AG04450 (cell line): ENCODE results near the gene PPA1. TPM values are rescaled to one million over a fixed set of nuclear protein-coding genes. Genes with fewer than 3 reads are reported as not detected.

ENCODE experiments used
- CTCF ChIA-PET: fragments of 300-600, 350-600 bp; formaldehyde crosslinking; extraction: SDS; loops from one replicate; lab custom pipeline; 2022; ENCODE audit warnings: antibody characterized with exemption, inconsistent platforms; lab: Charles Lee
- POLR2A ChIA-PET: fragments of 350-600 bp; formaldehyde crosslinking; extraction: SDS; loops from one replicate; lab custom pipeline; 2021; ENCODE audit warnings: antibody characterized with exemption, inconsistent platforms; lab: Yijun Ruan, JAX
- DNase-seq: peaks from one replicate; pipeline ENCODE4 v3.0.0-alpha.2; 2011; ENCODE audit warnings: low read depth, low spot score
- H3K27ac ChIP-seq: one replicate; pipeline ENCODE4 v1.5.1; 2012; ENCODE audit warnings: low read depth, low read length, control low read depth
- H3K27me3 ChIP-seq: one replicate; pipeline ENCODE4 v1.6.0; 2012; ENCODE audit warnings: low read length; ENCODE audit not compliant: control insufficient read depth, insufficient read depth
- H3K4me3 ChIP-seq: 2 replicates; pipeline ENCODE4 v1.5.1; 2011; ENCODE audit warnings: mild to moderate bottlenecking, low read depth, low read length, control low read depth
- H3K9me3 ChIP-seq: 2 replicates; pipeline ENCODE4 v1.5.1; 2012; ENCODE audit warnings: low read length; ENCODE audit not compliant: control insufficient read depth, insufficient read depth
- polyA plus RNA-seq: library from polyadenylated mRNA; depleted of rRNA; stranded (reverse); fragments of >200 nt; gene quantifications from 2 replicates; pipeline ENCODE4 v1.2.3, GENCODE V29; 2011
- TF ChIP-seq, protein P1 (sequence below): IDR thresholded peaks from 2 replicates; pipeline ENCODE4 v1.5.1; 2011; ENCODE audit warnings: low read depth, low read length, control low read depth, inconsistent platforms

The PPA1 gene
- polyA plus RNA-seq, 1 experiment, result 227 TPM

DNA sequence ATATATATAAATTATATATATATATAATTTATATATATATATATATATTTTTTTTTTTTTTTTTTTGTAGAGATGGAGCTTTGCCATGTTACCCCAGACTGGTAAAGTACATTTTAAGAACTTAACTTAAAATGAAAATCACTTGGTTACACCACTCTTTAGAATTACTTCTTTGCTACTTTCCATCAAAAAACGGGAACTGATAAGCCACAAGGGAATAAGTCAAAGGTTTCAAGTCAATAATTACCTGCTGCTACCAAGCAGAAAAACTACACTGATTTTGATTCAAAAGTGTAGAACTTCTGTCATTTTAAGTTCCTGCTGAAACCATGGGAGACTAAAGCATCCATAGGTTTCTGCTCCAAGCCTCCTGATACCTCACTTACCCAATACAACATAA lies 12.2 kb downstream of the PPA1 start:
- no peak for DNase-seq
- CTCF ChIA-PET, result interaction anchor here (0.5 to 5.8 kb wide), 37 partner anchors 8 to 321 kb away, joined by 3 to 300 read pairs (median 6); partner anchors contain the start of genes EIF4EBP2, SAR1A and TYSND1
- Histone ChIP-seq H3K27ac (no peak overlapping the region), H3K27me3 (no peaks in the 10 kb centered on the region), H3K4me3 (no peak overlapping the region), H3K9me3 (no peaks in the 10 kb centered on the region)
- TF ChIP-seq, protein P1, sequence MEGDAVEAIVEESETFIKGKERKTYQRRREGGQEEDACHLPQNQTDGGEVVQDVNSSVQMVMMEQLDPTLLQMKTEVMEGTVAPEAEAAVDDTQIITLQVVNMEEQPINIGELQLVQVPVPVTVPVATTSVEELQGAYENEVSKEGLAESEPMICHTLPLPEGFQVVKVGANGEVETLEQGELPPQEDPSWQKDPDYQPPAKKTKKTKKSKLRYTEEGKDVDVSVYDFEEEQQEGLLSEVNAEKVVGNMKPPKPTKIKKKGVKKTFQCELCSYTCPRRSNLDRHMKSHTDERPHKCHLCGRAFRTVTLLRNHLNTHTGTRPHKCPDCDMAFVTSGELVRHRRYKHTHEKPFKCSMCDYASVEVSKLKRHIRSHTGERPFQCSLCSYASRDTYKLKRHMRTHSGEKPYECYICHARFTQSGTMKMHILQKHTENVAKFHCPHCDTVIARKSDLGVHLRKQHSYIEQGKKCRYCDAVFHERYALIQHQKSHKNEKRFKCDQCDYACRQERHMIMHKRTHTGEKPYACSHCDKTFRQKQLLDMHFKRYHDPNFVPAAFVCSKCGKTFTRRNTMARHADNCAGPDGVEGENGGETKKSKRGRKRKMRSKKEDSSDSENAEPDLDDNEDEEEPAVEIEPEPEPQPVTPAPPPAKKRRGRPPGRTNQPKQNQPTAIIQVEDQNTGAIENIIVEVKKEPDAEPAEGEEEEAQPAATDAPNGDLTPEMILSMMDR, result no peak
- POLR2A ChIA-PET, result interaction anchor here (1.1 to 1.5 kb wide), 2 partner anchors 143 to 146 kb away, joined by 4 to 10 read pairs; no protein-coding TSS in a partner anchor

DNA sequence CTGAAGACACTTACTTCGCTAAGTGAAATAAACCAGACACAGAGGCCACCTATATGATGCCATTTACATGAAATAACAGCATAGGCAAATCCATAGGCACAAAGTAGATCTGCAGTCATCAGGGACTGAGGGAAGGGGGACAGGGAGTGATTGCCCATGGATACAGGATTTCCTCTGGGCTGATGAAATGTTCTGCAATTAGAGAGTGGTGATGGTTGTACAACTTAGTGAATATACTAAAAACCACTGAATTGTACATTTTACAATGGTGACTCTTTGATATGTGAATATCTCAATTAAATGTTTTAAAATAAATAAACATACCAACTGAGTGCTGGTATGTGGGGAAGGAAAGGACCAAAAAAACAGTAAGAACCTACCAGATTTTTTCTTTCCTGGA lies 20.4 kb downstream of the PPA1 start:
- Histone ChIP-seq H3K27ac (no peak overlapping the region), H3K27me3 (no peaks in the 10 kb centered on the region), H3K4me3 (no peak overlapping the region), H3K9me3 (no peaks in the 10 kb centered on the region)
- CTCF ChIA-PET, result interaction anchor here (1.0 kb wide), 1 partner anchor 9 kb away, joined by 5 read pairs; no protein-coding TSS in a partner anchor
- POLR2A ChIA-PET, result no interaction called here
- TF ChIP-seq, protein P1, result no peak
- DNase-seq, result no peak

DNA sequence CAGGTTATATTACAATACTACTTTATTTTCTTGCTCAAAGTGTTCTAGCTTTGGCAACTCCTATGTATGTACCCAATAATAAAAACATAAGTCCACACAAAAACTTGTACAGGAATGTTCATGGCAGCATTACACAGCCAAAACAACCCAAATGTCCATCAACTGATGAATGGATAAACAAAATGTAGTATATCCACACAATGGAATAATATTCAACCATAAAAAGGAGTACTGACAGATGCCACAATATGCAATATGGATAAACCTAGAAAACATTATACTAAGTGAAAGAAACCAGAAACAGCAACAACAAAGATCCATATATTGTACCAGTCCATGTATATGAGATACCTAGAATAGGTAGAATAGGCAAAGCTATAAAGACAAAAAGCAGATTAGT lies 21.0 kb downstream of the PPA1 start:
- CTCF ChIA-PET, result interaction anchor here (1.0 kb wide), 1 partner anchor 9 kb away, joined by 5 read pairs; no protein-coding TSS in a partner anchor
- Histone ChIP-seq H3K4me3 (no peak overlapping the region), H3K27me3 (no peaks in the 10 kb centered on the region), H3K9me3 (no peaks in the 10 kb centered on the region), H3K27ac (no peak overlapping the region)
- POLR2A ChIA-PET, result no interaction called here
- TF ChIP-seq, protein P1, result no peak
- DNase-seq, result no peak

DNA sequence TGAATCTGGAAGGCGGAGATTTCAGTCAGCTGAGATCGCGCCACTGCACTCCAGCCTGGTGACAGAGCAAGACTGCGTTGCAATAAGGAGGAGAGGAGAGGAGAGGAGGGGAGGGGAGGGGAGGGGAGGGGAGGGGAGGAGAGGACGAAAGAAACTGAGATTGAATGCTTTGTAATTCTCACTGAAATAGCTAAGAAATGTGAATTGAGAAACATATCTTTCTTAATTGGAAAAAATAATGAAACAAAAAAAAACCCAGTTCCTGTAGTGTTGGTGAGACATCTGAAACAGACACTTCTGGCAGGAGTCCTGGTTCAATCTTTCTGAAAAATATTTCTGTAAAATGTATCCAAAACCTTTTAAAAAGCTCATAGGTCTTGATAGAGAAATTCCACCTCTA lies 26.5 kb downstream of the PPA1 start:
- Histone ChIP-seq H3K27me3 (no peaks in the 10 kb centered on the region), H3K27ac (no peak overlapping the region), H3K4me3 (no peak overlapping the region), H3K9me3 (no peaks in the 10 kb centered on the region)
- TF ChIP-seq, protein P1, result no peak
- DNase-seq, result no peak
- CTCF ChIA-PET, result interaction anchor here (0.8 kb wide), 1 partner anchor 157 kb away, joined by 4 read pairs; no protein-coding TSS in a partner anchor
- POLR2A ChIA-PET, result interaction anchor here (0.6 kb wide), 1 partner anchor 42 kb away, joined by 6 read pairs; no protein-coding TSS in a partner anchor

DNA sequence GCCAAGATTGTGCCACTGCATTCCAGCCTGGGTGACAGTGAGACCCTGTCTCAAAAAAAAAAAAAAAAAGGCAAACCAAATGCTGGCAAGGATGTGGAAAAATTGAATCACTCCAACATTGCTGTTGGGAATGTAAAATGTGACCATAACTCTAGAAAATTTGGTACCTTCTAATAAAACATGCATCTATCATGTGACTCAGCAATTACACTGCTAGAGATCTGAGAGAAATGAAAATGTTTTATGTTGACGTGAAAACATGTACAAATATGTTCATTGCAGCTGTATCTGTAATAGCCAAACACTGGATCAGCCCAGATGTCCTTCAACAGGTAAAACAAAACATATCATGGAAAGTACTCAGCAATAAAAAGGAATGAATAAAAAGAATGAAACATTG lies 32.1 kb downstream of the PPA1 start:
- CTCF ChIA-PET, result interaction anchor here (0.9 to 1.1 kb wide), 3 partner anchors 55 to 88 kb away, joined by 3 to 6 read pairs (median 3); partner anchors contain the start of gene TYSND1
- no peak for DNase-seq

More for the DNA sequence above, 32.1 kb downstream of the PPA1 start:
- H3K27ac ChIP-seq, result no peak overlapping the region
- no peaks in the 10 kb centered on the region for H3K27me3 ChIP-seq
- POLR2A ChIA-PET, result no interaction called here
- TF ChIP-seq, protein P1, result no peak
- H3K9me3 ChIP-seq, result peaks cover 3% of the 10 kb centered on the region; the same call in 1 of the 2 replicates
- no peak overlapping the region for H3K4me3 ChIP-seq
